HG03432 (cell line): ENCODE measurements around the gene STPG3.

Experiments
- ATAC-seq: cut with Tn5 transposase; IDR thresholded peaks from one replicate; pipeline ENCODE4 v1.9.1; 2021; ENCODE audit warnings: mild to moderate bottlenecking, moderate library complexity; ENCODE audit not compliant: unreplicated experiment

The STPG3 gene

DNA sequence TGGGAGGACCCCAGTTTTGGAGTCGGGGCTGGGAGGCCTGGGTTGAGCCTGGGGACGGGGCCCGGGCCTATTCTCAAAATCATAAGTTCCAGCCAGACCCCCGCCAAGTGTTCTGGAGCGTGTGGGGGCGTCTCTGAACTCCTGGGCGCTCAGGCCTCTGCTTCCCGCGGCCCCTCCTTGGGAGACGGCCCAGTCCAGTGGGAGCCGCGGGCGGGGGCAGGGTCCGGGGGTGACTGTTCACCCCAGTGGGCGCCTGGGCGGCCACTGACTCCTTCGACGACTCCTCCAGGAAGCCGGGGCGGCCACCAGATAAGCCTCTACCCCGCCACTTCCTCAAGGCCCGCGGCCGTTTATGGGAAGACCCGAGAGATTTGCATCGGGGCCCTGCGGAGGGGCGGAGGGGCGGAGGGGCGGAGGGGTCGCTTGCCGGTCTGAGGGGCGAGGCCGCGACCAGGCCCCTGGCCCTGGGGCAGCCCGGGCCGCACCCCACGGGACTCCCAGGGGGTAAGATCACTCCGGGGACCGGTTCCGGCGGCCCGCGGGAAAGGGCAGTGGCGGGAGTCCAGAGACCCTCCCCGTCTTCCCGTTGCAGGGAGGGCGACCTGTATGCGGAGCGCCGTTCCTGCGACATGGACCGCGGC, 27.1 kb downstream of the STPG3 start:
- peak; percentile 11 for ATAC-seq

DNA sequence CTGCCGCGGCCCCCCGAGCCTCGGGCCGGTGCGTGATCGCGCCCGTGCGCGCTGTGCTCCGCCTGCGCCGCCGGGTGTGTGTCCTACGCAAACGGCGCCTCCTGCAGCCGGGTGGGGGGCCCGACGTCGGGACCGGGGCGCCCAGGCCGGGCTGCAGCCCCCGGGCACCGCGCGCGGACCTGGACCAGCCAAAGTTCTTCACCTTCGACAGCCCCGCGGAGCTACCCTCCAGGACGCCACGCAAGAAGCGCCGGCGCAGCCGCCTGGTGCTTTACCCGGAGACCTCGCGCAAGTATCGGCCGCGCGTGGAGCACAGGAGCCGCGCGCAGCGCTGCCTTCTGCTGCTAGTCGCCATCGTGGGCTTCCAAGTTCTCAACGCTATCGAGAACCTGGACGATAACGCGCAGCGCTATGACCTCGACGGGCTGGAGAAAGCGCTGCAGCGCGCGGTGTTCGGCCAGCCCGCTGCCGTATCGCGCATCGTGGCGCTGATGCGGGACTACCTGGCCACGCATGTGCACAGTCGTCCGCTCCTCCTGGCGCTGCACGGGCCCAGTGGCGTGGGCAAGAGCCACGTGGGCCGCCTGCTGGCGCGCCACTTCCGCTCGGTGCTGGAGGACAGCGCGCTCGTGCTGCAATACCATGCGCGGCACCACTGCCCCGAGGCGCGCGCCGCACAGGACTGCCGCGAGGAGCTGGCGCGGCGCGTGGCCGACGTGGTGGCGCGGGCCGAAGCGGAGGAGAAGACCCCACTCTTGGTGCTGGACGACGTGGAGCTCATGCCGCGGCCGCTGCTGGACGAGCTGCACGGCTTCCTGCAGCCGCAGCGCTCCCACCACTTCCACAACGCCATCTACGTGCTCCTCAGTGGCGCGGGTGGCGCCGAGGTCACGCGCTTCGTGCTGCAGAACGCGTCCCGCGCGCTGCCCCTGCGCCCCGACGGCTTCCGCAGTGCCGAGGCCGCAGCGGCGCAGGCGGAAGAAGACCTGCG, 27.9 kb downstream of the STPG3 start:
- ATAC-seq = no peak

DNA sequence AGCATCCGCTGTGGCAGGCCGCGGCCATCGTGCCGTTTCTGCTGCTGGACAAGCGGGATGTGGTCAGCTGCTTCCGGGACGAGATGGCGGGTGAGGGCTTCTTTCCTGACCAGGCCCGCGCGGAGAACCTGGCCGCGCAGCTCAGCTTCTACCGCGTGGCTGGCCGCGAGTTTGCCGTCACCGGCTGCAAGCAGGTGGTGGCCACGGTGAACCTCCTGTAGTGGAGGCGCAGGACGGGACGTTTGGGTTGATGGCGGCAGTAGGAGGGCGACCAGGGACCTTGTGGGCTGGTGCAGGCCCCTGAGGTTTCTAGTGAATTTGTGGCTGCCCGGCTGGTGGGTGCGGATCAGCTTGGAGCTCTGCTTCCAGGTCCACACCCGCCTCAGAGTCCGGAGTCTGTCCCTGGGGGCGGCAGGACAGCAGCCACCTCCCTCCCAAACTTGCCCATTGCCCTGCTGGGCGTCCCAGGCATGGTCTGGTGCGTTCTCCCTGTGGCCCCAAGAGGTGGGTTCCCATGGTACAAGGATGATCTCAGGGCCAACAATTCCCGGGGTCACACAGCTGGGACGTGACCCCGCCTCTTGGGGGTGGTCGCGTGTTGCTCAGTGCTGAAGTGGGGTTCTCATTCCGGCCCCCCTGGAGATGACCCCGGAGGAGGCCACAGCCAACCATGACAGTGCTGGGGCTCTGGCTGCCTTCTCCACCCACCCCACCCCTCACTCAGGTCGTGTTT, 28.8 kb downstream of the STPG3 start:
- ATAC-seq = no peak

DNA sequence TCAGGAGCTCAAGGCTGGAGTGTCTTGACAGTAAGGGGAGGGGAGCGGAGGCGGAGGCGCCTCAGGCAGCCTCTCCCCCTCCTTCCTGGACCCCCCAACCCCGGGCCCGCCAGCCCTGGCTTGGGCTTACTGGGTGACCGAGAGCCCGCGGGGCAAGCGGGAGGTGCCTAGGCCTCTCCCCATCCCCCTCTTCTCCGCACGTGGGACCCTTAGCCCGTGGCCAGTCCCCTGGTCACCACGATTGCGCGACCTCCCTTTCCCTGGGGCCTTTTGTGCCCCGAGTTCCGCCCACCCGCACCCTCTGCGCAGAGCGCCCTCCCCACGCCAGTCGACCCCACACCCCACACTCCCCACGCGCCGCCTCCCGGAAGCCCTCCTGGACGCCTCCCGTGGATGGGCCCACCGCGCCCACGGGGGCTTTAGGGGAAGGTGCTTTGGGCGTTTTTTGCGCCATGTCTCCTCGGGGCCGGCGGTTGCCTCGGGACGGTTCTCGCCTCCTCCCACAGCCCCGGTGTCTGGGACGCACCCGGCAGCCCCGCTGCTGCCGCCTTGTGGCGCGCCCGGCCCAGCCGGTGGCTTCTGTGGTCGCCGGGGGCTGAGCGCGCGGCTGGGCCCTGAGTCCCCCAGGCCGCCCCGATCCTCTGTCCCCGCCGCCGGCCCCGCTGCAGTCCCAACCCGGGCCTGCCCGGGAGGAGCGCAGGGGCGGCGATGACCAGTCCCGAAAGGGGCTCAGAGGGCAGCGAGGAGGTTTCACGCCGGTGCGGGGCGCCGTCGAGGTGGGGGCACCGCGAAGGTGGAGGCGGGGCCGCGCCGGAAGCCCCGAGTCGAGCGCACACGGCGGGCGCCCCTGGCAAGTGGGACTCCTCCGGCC, 29.6 kb downstream of the STPG3 start:
- ATAC-seq = no peak

DNA sequence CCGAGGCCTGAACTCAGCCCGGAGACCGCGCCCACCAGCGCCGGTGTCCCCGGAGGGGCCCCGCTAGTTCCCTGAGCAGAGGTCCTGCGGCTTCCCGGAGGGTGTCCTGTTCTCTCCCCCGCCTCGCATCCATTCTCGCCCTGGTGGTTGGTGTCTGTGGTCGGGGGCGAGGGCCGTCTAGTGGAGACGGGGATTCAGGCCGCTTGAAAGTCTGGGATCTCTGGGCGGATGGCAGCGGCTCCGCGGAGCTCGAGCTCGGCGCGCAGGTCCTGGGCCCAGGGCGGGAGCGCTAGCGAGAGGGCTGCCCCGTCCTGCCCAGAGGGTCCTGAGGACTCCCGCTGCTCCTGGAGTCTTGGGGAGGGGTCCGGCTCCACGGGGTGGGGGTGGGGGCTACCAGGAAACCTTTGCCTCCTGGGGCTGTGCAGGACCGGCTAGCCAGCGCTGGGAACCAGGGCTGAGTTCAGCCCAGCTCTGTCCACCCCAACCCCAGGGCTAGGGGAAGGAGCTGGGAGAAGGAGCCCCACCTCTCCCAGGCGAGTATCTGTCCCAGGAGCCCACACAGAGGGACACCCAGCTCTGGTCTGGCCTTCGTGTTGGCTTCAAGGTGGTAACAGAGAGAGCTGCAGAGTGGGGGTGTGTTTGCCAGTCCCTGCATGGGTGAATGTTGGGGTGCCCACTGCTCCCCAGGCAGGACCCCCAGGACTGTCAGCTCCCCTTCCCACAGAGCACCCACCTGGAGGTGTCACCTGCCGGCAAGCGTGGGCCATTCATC, 30.4 kb downstream of the STPG3 start:
- ATAC-seq = no peak

DNA sequence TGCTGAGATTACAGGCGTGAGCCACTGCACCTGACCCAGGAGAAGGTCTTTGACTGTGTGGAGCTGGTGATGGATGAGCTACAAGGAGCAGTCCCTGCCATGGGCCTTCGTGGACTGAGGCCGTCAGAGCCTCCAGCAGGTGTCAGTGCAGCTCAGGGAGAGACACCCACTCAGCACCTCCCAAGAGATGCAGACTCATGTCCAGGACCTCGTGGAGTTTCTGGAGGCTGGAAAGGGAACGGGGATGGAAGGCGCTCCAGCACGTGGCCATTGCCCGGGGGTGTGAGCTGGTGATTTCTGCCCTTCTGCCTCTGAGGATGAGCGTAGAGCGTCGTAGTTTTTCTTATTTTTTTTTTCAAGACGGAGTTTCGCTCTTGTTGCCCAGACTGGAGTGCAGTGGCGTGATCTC, 35.9 kb downstream of the STPG3 start:
- ATAC-seq = no peak

GRCh38 chr9:137293094-137293481, 42.0 kb downstream of the STPG3 start:
- no peak for ATAC-seq

DNA sequence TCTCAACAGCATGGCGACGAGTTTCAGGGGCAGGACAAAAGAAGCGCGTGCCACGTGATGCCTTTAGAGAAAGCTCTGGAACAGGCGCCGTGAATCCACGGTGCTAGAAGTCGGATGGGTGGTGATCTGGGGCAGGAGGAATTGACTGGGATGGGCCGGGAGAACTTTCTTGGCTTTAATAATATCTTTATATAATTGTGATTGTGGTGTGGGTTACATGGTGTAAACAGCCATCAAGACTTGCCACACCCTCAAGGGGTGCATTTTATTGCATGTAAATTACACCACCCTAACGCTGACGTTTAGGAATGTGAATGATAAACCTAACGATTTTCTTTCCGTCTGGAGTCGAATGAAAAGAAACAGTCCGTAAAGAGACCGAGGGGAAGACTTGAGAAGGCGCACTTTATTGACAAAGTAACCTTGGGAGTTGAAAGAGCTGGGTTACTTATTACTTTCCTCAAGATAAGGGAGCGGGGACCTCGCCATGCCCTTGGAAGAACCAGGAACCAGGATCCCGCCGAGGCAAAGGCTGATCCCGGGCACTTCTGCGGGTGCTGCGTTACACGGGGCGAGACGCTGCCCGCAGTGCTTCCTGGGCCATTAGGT, 42.5 kb downstream of the STPG3 start:
- no peak for ATAC-seq

DNA sequence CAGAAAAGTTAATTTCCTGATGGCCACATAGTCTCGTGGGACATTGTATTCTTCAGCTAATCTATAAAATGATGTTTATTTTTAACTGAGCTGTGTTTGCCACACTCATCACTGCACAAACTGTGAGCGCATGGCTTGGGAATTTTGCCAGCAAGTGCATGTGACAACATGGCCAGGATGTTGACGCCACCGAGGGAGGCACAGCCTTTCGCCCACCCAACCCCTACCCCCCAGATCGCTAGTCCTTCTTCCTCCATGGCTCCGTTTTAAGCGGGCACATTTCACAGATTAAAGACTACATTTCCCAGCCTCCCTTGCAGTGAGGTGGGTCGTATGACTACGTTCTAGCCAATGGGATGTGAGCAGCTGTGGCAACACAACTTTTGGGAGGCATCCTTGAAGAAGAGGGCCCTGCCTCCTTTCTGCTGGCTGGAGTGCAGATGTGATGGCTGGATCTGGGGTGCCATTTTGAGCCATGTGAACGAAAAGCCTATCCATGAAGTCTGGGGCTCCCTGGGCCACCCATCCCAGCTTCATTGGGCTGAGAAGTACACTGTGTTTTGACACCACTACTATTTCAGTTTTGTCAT, 43.1 kb downstream of the STPG3 start:
- no peak for ATAC-seq

GRCh38 chr9:137294681-137295237, 43.7 kb downstream of the STPG3 start:
- no peak for ATAC-seq

GRCh38 chr9:137295238-137295811, 44.2 kb downstream of the STPG3 start:
- no peak for ATAC-seq

DNA sequence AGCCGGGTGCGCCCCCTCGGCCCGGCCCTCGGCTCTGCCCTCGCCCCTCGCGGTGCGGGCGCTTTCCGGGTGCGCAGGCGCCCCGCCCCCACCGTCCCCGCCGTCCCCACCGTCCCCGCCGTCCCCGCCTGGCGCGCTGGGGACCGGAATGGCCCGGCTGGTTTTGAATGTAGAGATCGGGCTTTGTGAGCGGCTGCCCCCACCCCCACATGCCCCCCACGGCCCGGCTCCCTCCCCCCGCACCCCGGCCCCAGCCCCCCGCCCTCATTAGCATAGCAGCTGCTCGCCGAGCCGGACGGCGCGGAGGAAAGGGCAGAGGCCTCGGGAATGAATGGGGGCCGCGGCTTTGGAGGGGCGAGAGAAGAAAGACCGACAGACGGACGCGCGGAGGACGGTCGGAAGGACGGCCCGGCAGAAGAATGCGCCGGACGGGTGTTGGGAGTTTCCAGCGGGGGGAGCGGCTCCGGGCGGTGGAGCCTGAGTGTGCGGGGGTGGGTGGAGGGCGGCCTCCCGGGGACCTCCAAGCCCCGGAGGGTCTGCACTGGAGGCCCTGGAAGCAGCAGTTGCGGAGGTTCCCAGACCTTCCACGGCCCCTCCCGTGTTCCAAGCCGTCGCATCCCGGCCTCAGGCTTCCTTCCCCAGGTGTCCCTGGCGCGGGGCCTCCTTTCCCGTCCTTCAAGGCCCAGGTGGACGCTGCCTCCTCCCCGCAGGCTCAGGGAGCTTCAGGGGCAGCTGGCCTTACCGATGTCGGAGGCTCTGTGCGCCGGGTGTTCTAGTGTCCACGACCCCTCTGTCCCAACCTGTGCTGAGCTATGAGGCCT, 45.0 kb downstream of the STPG3 start:
- ATAC-seq = no peak

DNA sequence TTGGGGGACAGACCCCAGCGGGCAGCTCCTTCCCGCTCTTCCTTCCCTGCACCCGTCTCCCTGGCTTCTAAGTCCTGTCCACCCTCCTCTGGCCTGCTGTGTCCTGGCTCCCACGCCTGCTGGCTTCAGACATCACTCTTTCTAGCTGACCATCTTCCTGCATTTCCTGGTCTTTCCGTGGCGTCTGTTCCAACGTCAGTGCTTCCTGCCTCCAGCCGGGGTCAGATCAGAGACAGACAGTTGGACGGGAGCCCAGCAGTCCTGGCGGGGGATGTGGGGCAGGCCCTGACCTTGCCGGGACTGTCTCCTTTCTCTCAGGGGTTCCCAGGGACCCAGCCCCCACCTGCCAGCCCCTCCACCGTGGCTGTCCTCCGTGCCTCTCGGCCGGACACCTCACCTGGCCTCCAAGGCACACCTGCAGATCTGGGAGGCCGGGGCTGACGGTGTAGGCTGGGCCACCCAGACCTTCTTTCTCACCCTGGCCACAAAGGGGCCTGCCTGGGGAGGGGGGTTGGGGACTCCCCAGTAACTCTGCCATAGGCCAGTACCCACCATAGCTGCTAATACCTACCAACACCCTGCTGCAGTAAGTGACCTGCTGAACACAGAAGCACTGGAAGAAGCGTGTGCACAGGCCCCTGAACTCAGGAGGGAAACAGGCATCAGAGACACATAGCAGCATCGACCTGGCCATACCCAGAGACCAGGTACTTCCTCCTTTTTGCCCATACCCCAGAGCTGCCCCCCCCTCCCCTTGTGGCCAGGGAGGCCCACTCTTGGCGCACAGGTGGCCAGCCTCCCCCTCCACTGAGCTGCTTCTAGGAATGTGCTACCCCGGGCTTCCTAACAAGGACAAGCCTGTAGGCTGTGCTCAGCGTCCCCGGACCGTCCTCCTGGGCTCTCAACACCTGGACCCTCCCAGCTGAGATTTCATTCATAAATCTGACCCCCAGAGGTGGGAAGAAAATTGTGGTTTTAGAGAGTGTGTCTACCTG, 45.9 kb downstream of the STPG3 start:
- ATAC-seq = no peak

GRCh38 chr9:137297966-137298365, 46.9 kb downstream of the STPG3 start:
- no peak for ATAC-seq

DNA sequence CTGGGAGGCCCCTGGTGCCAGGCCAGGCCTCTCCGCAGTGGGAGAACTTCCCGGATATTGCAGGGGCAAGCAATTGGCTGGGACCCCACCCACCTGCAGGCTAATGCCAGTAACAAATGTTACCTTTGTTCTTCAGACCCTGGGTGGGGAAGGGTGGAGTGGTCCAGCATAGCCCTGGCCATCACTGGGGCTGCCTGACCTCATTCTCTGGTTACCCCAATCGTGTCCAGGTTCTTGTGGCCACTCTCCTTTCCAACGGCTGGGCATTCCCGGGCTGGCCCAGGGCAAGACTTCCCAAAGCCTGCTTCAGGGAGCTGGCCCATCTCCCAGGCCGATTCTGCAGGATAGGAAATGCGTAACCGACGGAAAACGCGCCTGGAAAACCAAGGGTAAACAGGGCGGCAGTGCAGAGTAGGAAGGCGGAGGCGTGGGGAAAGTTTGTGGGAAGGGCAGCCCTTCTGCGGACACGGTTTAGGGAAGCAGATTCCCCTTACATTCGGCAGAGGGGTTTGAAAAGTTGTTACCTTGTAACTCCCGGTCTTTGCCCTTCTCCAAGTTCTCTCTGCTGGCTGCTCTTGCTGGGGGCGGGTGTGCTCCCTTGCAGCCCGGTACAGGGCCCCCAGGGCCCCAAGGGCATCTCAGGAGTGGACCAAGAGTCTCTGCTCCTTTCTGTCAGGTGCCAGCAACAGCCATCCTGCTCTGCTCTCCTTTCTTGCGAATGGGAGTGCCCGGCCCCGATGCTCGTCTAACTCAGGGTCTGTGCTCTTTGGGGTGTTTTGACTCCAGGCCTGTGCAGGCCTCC, 47.5 kb downstream of the STPG3 start:
- ATAC-seq = no peak

GRCh38 chr9:137299203-137299565, 48.1 kb downstream of the STPG3 start:
- no peak for ATAC-seq
